AG04450 (cell line): ENCODE results near the gene DRC1. TPM values are rescaled to one million over a fixed set of nuclear protein-coding genes. Genes with fewer than 3 reads are reported as not detected.

Experiments used
- CTCF ChIA-PET: fragments of 300-600, 350-600 bp; formaldehyde crosslinking; extraction: SDS; loops from one replicate; lab custom pipeline; 2022; ENCODE audit warnings: antibody characterized with exemption, inconsistent platforms; lab: Charles Lee
- POLR2A ChIA-PET: fragments of 350-600 bp; formaldehyde crosslinking; extraction: SDS; loops from one replicate; lab custom pipeline; 2021; ENCODE audit warnings: antibody characterized with exemption, inconsistent platforms; lab: Yijun Ruan, JAX
- DNase-seq: peaks from one replicate; pipeline ENCODE4 v3.0.0-alpha.2; 2011; ENCODE audit warnings: low read depth, low spot score
- H3K27ac ChIP-seq: one replicate; pipeline ENCODE4 v1.5.1; 2012; ENCODE audit warnings: low read depth, low read length, control low read depth
- H3K27me3 ChIP-seq: one replicate; pipeline ENCODE4 v1.6.0; 2012; ENCODE audit warnings: low read length; ENCODE audit not compliant: control insufficient read depth, insufficient read depth
- H3K4me3 ChIP-seq: 2 replicates; pipeline ENCODE4 v1.5.1; 2011; ENCODE audit warnings: mild to moderate bottlenecking, low read depth, low read length, control low read depth
- H3K9me3 ChIP-seq: 2 replicates; pipeline ENCODE4 v1.5.1; 2012; ENCODE audit warnings: low read length; ENCODE audit not compliant: control insufficient read depth, insufficient read depth
- CTCF ChIP-seq: IDR thresholded peaks from 2 replicates; pipeline ENCODE4 v1.5.1; 2011; ENCODE audit warnings: low read depth, low read length, control low read depth, inconsistent platforms
- polyA plus RNA-seq: library from polyadenylated mRNA; depleted of rRNA; stranded (reverse); fragments of >200 nt; gene quantifications from 2 replicates; pipeline ENCODE4 v1.2.3, GENCODE V29; 2011

DRC1 gene
- polyA plus RNA-seq, 1 experiment = not detected

GRCh38 chr2:26457695-26458364, 56.1 kb downstream of the DRC1 start:
- no peak overlapping the region for H3K27ac ChIP-seq
- H3K4me3 ChIP-seq = no peak overlapping the region
- no peak for TF ChIP-seq CTCF
- ChIA-PET POLR2A (no interaction called here), CTCF (no interaction called here)
- H3K27me3 ChIP-seq = peaks cover 13% of the 10 kb centered on the region
- no peaks in the 10 kb centered on the region for H3K9me3 ChIP-seq
- no peak for DNase-seq

DNA sequence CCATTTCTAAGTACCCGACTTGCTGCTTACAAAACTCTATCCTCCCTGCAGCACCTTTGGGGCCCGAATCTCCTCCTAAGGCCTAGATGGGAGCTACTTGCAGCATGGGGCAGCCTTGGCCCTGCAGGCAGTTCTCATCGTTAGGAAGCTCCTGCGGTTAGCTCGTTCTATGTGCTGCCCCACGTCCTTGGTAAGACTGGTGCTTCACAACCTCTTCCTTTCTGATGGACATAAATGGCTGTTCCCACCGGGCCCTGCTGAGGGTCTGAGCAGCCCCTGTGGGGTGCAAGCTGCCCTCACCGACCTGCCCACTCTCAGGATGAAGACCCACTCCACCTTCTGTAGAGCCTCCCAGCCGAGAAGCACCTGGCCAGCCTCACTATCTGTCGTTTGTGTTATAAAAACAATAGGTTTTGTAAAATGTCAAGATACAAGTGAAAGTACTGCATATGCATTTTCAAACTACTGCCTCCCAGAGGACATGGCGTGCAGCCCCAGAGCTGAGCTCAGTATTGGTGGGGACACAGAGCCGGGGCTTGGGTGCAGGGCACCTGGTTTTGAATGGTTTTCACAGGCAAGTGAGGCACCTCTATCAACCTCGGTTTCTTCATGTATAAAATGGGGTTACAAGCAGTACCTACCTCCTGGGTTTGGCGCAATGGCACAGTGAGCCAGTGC, 56.8 kb downstream of the DRC1 start:
- no peak for DNase-seq
- ChIA-PET CTCF (interaction anchor here (2.1 kb wide), 1 partner anchor 119 kb away, joined by 6 read pairs; no protein-coding TSS in a partner anchor), POLR2A (no interaction called here)
- Histone ChIP-seq H3K27ac (no peak overlapping the region), H3K4me3 (no peak overlapping the region), H3K27me3 (peaks cover 13% of the 10 kb centered on the region), H3K9me3 (no peaks in the 10 kb centered on the region; the same call in 1 of the 2 replicates)
- no peak for TF ChIP-seq CTCF

- ChIA-PET CTCF (interaction anchor here (2.1 kb wide), 1 partner anchor 118 kb away, joined by 6 read pairs; no protein-coding TSS in a partner anchor), POLR2A (no interaction called here)
- H3K9me3 ChIP-seq = no peaks in the 10 kb centered on the region; the same call in 1 of the 2 replicates
- no peak overlapping the region for H3K27ac ChIP-seq
- no peak for DNase-seq
- TF ChIP-seq CTCF = peak; percentile 20; the same call in 1 of the 2 replicates
- H3K4me3 ChIP-seq = no peak overlapping the region
- H3K27me3 ChIP-seq = peaks cover 10% of the 10 kb centered on the region
Measured at GRCh38 chr2:26459991-26460612, 58.4 kb downstream of the DRC1 start.

GRCh38 chr2:26460613-26461031, 58.9 kb downstream of the DRC1 start:
- Histone ChIP-seq H3K27me3 (peaks cover 10% of the 10 kb centered on the region), H3K27ac (no peak overlapping the region), H3K9me3 (no peaks in the 10 kb centered on the region; the same call in 1 of the 2 replicates), H3K4me3 (no peak overlapping the region)
- ChIA-PET CTCF (interaction anchor here (2.1 kb wide), 1 partner anchor 117 kb away, joined by 6 read pairs; no protein-coding TSS in a partner anchor), POLR2A (no interaction called here)
- DNase-seq = no peak
- TF ChIP-seq CTCF = no peak
